ENCODE results near the gene TRABD2B. TPM values are rescaled to one million over a fixed set of nuclear protein-coding genes. Genes with fewer than 3 reads are reported as not detected.
"Not testable (repeated sequence)": the region's sequence is repeated elsewhere in the genome, so short reads cannot be mapped to it uniquely, and the experiment has no call there.

The TRABD2B gene
- total RNA-seq, 1 donor from 2014 or later: 1.4 TPM

- Histone ChIP-seq H3K27ac (replicated peaks) (no peak overlapping the region), H3K36me3 (no peaks in the 10 kb centered on the region), H3K4me3 (no peak overlapping the region), H3K4me1 (peaks cover 12% of the 10 kb centered on the region), H3K27me3 (ENCODE audit: low read depth) (no peaks in the 10 kb centered on the region), H3K9me3 (replicated peaks) (no peaks in the 10 kb centered on the region)
- DNase-seq: no peak
- intact Hi-C loops (cut with micrococcal nuclease): no loop called here
- no peak for TF ChIP-seq CTCF (IDR thresholded peaks at IDR 0.05; ENCODE audit: borderline replicate concordance)
These were observed 29.2 kb downstream of the TRABD2B start for GRCh38 chr1:47967864-47968555.

- H3K27me3 ChIP-seq (ENCODE audit: low read depth): no peaks in the 10 kb centered on the region
- no peaks in the 10 kb centered on the region for H3K36me3 ChIP-seq
- no peaks in the 10 kb centered on the region for H3K9me3 ChIP-seq (replicated peaks)
- TF ChIP-seq CTCF (IDR thresholded peaks at IDR 0.05; ENCODE audit: borderline replicate concordance): no peak
- DNase-seq: no peak
- no peak overlapping the region for H3K4me3 ChIP-seq
- peaks cover 12% of the 10 kb centered on the region for H3K4me1 ChIP-seq
- intact Hi-C loops (cut with micrococcal nuclease): no loop called here
- no peak overlapping the region for H3K27ac ChIP-seq (replicated peaks)
These were observed 31.4 kb downstream of the TRABD2B start for GRCh38 chr1:47965816-47966215.

GRCh38 chr1:47964636-47965035 is 32.5 kb downstream of the TRABD2B start:
- H3K27me3 ChIP-seq (ENCODE audit: low read depth): no peaks in the 10 kb centered on the region
- peaks cover 12% of the 10 kb centered on the region for H3K4me1 ChIP-seq
- intact Hi-C loops (cut with micrococcal nuclease): no loop called here
- no peak for TF ChIP-seq CTCF (IDR thresholded peaks at IDR 0.05; ENCODE audit: borderline replicate concordance)
- no peaks in the 10 kb centered on the region for H3K36me3 ChIP-seq
- DNase-seq: no peak
- H3K27ac ChIP-seq (replicated peaks): no peak overlapping the region
- H3K9me3 ChIP-seq (replicated peaks): no peaks in the 10 kb centered on the region
- H3K4me3 ChIP-seq: no peak overlapping the region

- Histone ChIP-seq H3K4me1 (peaks cover 12% of the 10 kb centered on the region), H3K9me3 (replicated peaks) (peaks cover 4% of the 10 kb centered on the region), H3K27me3 (ENCODE audit: low read depth) (no peaks in the 10 kb centered on the region), H3K36me3 (no peaks in the 10 kb centered on the region), H3K27ac (replicated peaks) (no peak overlapping the region), H3K4me3 (no peak overlapping the region)
- TF ChIP-seq CTCF (IDR thresholded peaks at IDR 0.05; ENCODE audit: borderline replicate concordance): no peak
- no peak for DNase-seq
- intact Hi-C loops (cut with micrococcal nuclease): no loop called here
These were observed 33.4 kb downstream of the TRABD2B start for GRCh38 chr1:47963568-47964358.

- Histone ChIP-seq H3K27ac (replicated peaks) (no peak overlapping the region), H3K4me3 (no peak overlapping the region), H3K4me1 (peaks cover 12% of the 10 kb centered on the region), H3K27me3 (ENCODE audit: low read depth) (no peaks in the 10 kb centered on the region), H3K9me3 (replicated peaks) (peaks cover 4% of the 10 kb centered on the region), H3K36me3 (no peaks in the 10 kb centered on the region)
- intact Hi-C loops (cut with micrococcal nuclease): no loop called here
- no peak for DNase-seq
- no peak for TF ChIP-seq CTCF (IDR thresholded peaks at IDR 0.05; ENCODE audit: borderline replicate concordance)
These were observed 34.3 kb downstream of the TRABD2B start for GRCh38 chr1:47962750-47963492.

- H3K27ac ChIP-seq (replicated peaks); H3K9me3 ChIP-seq (replicated peaks); DNase-seq; H3K4me3 ChIP-seq; intact Hi-C loops (cut with micrococcal nuclease); H3K27me3 ChIP-seq (ENCODE audit: low read depth); H3K36me3 ChIP-seq: not testable (repeated sequence)
- peaks cover 12% of the 10 kb centered on the region for H3K4me1 ChIP-seq
These were observed 35.4 kb downstream of the TRABD2B start for GRCh38 chr1:47961835-47962234.

GRCh38 chr1:47956491-47956890 is 40.7 kb downstream of the TRABD2B start:
- DNase-seq; H3K4me1 ChIP-seq; H3K36me3 ChIP-seq; intact Hi-C loops (cut with micrococcal nuclease); H3K4me3 ChIP-seq; H3K9me3 ChIP-seq (replicated peaks); H3K27ac ChIP-seq (replicated peaks): not testable (repeated sequence)
- peaks cover 20% of the 10 kb centered on the region for H3K27me3 ChIP-seq (ENCODE audit: low read depth)
